ENCODE data around the gene ESRP2.

GRCh38 chr16:68231384-68232136 lies 4.4 kb downstream of the ESRP2 start:
- no peak for TF ChIP-seq CTCF (IDR thresholded peaks at IDR 0.05)
- no peak for TF ChIP-seq POLR2A (IDR thresholded peaks at IDR 0.05)
- TF ChIP-seq POLR2AphosphoS5 (IDR thresholded peaks at IDR 0.05), result no peak
